GM19023 (cell line): ENCODE results near the gene PRRX1.

Experiments used
- ATAC-seq: cut with Tn5 transposase; IDR thresholded peaks from one replicate; pipeline ENCODE4 v1.9.1; 2021; ENCODE audit warnings: mild to moderate bottlenecking, moderate library complexity; ENCODE audit not compliant: unreplicated experiment

Gene PRRX1

DNA sequence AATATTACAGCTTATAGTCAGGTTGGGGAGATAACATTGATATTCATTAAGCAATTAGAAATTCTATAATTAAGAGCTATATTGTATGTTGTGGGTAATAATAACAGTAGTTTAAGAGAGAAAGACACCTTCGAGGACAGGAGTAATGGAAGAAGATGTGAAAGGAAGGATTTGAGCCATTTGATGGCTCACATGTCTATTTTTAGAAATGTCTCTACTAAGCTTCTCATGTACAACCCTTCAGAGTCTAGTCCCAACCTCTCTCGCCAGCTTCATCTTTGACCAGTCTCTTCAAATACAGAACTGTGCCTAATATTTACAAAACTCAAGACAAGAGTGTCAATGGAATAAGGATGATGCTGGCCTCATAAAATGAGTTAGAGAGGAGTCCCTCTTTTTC, 95.1 kb downstream of the PRRX1 start:
- no peak for ATAC-seq

DNA sequence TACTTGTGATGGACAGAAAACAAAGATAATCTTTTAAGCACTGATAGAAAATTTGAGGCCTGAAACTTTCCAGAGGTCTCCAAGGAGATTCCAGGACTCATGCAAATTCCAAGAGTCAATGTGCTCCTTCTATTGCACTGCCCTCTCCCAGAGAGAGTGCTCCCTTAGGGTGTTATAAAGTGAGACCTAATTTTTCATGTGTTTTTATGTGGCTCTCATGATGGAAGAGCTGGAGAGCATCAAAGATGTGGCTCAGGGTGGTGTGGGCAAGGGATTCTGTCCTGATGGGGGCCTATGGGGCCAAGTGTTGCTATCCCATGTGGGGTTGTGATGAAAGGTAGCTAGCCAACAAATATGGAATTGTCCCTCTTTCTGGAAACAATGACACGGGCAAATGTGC, 101.3 kb downstream of the PRRX1 start:
- no peak for ATAC-seq

DNA sequence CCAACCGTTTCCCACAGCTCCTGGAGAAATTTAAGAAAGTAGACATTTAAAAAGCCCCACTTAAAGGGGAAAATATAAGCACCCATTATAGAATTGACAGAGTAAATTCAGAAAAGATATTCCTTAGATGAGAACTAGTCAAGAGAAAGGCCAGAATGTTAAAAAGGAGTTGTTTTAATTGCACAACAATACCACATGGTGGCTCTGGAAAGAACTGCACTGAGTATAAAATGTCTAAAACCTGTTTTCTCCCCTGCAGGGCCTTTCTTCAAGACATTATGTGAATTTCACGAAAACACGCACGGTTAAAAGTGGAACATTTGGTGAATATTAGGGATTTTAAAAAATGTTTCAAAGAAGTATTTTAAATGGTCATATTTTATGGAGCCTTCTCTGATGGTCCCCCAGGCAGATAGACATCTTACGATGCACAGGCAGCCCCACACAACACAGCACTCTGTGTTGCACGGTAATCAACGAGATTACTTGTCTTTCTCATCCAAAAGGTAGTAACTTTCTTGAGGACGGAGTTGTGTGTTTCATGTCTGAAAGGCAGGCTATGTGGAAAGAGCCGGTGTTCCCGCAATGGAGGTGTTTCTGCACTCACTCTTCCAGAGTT, 101.9 kb downstream of the PRRX1 start:
- no peak for ATAC-seq

DNA sequence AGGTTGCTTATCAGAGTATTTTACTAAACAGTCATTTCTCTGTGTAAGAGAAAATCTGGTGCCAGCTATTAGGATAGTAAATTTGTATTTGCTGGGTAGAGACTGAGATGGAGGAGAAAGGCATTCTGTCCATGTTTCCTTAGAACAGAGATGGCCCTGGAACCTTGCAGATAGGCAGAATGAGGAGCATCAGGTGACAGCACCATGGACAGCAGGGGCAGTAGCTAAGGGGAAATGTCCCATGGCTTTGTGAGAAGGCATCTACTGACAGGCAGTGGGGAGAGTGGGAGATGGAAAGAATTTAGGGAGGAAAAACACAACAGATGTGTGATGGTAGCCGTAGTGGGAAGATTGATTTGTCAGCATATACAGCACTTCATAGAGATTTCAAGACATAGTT, 105.0 kb downstream of the PRRX1 start:
- no peak for ATAC-seq

DNA sequence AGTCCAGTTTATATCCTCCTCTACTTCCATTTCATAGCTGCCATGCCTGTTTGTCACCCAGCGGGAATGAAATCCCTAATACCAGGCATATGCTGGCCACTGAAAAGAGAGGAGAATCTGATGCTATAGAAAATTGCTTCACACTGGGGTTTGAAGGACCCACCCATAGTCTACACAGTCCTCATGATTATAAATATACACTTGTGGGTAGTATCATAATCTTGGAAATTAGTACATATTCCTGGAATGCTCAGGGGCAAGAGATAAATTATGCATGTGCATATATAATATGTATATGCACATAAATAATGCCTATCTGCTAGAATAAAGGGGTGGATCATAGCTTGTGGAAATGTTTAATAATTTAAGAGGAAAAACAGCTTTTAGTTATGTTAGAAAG, 105.8 kb downstream of the PRRX1 start:
- ATAC-seq, result no peak

DNA sequence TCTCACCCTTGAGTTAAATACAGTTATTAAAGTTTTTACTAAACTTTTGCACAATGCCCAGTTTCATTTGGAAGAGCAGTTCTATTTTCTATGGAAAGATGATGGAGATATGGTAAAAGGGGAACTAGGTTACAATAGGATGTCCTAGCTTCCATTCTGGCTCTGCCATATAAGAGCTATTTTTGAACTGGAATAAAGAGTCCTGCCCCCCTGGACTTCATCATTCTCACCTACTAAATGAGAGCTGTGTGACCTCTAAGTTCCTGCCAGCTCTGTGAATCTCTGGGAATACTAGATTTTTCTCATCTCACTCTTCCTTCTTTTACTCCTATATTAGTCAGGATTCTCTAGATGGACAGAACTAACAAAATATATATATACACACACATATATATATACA, 106.3 kb downstream of the PRRX1 start:
- no peak for ATAC-seq

DNA sequence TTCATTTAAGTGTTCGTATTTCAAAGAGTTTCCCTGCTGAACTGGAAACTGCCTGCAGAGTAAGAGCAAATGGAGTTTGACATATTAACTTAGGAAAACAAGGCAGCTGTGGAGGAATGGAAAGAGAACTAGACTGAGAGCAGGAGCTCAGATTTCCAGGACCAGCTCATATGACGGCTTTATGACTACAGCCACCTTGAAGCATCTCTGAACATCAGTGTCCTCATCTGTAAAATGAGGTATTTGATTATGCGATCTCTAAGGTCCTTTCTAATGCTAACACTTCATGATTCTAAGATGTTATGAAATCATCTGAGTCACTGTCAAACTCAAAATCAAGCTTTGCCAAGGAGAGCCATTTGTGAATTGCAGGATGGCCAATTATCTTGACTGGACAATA, 112.3 kb downstream of the PRRX1 start:
- no peak for ATAC-seq

DNA sequence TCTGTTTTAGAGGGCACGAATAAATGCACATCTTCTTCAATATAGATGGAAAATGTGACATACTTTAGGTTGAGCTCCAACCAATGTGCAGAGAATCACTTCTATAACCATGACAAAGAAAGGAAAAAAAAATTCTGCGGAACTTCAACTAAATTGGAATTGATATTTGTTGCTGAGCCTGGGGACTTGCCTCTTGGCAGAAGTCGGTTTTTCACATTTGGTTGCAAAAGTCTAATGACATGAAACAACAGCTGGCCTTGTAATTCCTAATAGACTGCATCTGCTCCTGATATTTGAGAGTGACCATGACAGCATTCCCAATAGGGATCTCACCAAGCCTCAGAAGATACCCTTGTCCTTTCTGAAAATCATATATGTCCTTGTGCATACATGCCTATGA, 112.8 kb downstream of the PRRX1 start:
- ATAC-seq, result no peak
